Astrocyte of the spinal cord (primary cell): ENCODE data around the gene DNAAF5.

ENCODE experiments used
- DNase-seq: peaks from one replicate; pipeline ENCODE4 v3.0.0; 2011; ENCODE audit warnings: low read depth, low spot score
- H3K4me3 ChIP-seq: 2 replicates; pipeline ENCODE4 v1.5.1; 2011; ENCODE audit warnings: low read depth, mild to moderate bottlenecking, low read length, moderate library complexity
- in situ Hi-C: cut with HindIII; loops from 2 replicates; pipeline ENCODE4 v1.10.0; 2017; ENCODE audit warnings: low sequenced_read_pairs
- TF ChIP-seq, protein P1 (sequence below): IDR thresholded peaks from 2 replicates; pipeline ENCODE4 v1.5.1; 2012; ENCODE audit warnings: low read depth, mild to moderate bottlenecking, low read length, inconsistent platforms

Gene DNAAF5

GRCh38 chr7:734808-735207 is 8.3 kb downstream of the DNAAF5 start:
- no peak for DNase-seq
- in situ Hi-C loops: no loop called here
- H3K4me3 ChIP-seq: no peak overlapping the region
- TF ChIP-seq, protein P1, sequence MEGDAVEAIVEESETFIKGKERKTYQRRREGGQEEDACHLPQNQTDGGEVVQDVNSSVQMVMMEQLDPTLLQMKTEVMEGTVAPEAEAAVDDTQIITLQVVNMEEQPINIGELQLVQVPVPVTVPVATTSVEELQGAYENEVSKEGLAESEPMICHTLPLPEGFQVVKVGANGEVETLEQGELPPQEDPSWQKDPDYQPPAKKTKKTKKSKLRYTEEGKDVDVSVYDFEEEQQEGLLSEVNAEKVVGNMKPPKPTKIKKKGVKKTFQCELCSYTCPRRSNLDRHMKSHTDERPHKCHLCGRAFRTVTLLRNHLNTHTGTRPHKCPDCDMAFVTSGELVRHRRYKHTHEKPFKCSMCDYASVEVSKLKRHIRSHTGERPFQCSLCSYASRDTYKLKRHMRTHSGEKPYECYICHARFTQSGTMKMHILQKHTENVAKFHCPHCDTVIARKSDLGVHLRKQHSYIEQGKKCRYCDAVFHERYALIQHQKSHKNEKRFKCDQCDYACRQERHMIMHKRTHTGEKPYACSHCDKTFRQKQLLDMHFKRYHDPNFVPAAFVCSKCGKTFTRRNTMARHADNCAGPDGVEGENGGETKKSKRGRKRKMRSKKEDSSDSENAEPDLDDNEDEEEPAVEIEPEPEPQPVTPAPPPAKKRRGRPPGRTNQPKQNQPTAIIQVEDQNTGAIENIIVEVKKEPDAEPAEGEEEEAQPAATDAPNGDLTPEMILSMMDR: no peak

DNA sequence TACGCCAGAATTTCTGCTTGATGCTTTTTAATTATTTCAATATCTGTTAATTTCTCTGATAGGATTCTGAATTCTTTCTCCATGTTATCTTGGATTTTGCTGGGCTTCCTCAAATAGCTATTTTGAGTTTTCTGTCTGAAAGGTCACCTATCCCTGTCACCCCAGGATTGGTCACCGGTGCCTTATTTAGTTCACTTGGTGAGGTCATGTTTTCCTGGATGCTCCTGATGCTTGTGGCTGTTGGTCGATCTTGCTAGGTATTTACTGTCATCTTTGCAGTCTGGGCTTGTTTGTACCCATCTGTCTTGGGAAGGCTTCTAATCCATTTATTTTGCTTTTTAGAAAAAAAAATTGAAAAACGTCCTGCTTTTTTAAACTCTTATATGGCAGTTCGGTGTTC is 11.7 kb downstream of the DNAAF5 start:
- H3K4me3 ChIP-seq: no peak overlapping the region
- TF ChIP-seq, protein P1: no peak
- in situ Hi-C loops: no loop called here
- no peak for DNase-seq

DNA sequence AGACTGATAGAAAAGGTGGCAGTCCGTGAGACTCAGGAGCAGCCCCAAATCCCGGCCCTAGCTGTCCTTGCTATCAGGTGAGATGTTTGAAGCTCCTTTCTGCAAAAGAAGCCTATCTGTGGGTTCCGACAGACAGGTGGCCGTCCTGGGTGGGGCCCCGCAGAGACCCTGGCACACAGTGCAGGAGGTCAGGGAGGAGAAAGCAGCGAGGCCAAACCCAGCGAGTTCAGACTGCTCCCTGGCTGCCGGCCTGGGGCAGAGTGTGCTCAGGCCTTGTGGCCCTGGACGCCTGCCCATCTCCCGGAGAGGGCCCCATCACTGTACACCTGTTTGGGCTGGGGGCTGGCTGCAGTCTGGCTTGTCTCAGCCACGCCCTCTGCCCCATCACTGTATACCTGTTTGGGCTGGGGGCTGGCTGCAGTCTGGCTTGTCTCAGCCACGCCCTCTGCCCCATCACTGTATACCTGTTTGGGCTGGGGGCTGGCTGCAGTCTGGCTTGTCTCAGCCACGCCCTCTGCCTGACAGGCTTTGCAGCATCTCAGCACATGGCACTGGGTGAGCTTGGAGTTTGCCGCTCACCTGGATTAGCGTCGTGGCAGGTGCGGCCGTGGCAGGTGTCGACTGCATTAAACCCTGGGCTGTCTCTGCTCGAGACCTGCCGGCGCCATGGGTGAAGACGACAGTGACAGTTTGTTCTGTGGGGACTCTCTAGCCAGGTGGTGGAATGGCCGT is 12.4 kb downstream of the DNAAF5 start:
- no peak overlapping the region for H3K4me3 ChIP-seq
- no peak for DNase-seq
- TF ChIP-seq, protein P1: no peak
- in situ Hi-C loops: no loop called here

DNA sequence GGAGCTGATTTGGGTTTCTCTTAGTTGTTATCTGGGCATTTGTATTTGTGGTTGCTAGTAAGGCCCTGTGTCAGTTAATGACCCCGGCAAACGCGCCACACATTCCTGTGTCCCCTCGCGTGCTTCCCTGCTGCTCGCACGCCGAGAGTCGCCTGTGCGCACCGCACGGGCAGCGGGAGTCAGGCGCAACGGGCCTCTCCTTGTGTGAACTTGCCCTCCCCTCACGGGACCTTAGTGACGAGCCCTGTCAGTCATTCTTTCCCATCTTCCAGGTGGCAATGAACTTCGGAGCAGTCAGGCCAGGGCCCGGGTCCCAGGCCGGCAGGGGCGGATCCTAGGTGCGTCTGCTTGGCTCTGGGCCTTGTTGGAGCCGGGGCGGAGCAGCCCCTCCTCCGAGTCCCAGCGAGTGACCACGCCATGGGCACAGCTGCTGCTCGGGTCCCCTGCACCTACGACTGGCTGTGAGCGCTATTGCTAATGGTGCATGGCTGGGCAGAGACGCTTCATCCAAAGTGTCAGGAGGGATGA is 13.0 kb downstream of the DNAAF5 start:
- TF ChIP-seq, protein P1: no peak
- no peak overlapping the region for H3K4me3 ChIP-seq
- in situ Hi-C loops: no loop called here
- DNase-seq: no peak

DNA sequence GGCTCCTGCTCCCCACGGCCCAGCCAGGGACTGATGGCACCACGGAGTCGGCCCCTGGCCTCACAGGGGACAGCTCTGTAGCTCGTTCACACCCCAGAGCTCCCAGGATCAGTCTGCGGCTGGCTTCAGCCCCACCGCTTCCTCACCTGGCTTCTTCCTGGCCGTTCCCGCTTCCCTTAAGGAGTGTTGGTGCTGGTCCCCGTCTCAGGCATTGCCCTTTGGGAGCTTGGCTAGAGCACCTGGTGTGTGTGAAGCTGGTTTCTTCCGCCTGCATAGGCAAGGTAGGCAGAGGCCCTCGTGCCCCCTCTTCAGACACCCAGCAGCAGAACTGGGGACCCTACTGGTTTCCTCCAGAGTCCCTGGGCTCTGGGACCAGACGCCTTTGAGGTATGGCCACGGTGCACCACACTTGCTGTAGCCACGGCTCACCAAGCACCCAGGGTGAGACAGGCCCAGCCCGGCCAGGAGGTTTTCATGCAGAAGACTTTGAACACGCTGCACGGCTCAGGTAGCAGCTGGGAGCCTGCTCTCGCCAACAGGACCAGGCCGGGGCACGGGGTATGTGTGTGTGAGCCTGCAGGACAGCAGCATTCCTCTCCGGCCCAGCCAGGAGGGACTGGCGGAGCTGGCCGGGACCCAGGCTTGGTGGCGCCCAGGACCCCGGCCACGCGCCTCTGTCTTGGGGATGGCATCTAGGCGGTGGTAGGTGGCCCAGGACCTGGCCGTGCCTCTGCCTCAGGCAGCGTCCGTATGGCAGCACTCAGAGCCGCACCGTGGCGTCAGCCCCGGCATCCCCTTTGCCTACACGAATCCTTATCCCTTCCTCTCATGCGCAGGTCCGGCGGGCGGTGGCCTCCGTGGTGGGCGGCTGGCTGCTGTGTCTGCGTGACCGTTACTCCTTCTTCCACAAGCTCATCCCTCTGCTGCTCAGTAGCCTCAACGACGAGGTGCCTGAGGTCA is 13.8 kb downstream of the DNAAF5 start:
- TF ChIP-seq, protein P1: no peak
- in situ Hi-C loops: no loop called here
- H3K4me3 ChIP-seq: no peak overlapping the region
- DNase-seq: no peak

- in situ Hi-C loops: no loop called here
- no peak overlapping the region for H3K4me3 ChIP-seq
- TF ChIP-seq, protein P1: no peak
- DNase-seq: no peak
Observed at GRCh38 chr7:741191-741671, 14.7 kb downstream of the DNAAF5 start.
